GM13976 (cell line): ENCODE measurements around the gene TOMM40L.

ENCODE experiments used
- DNase-seq: peaks from one replicate; pipeline ENCODE4 v3.0.0; 2012; ENCODE audit warnings: low spot score
- in situ Hi-C: fragments of 300-500 bp; cut with MboI; formaldehyde crosslinking; loops from one replicate; pipeline ENCODE4 v1.12.0; 2022; ENCODE audit warnings: low sequenced_read_pairs, mixed read lengths, inconsistent platforms; ENCODE audit not compliant: unreplicated experiment
- TF ChIP-seq, protein P1 (sequence below): IDR thresholded peaks from 2 replicates; pipeline ENCODE4 v1.5.1; 2012; ENCODE audit warnings: borderline replicate concordance, mild to moderate bottlenecking; ENCODE audit not compliant: insufficient read depth; ENCODE audit errors: extremely low read depth, missing control alignments, control extremely low read depth

The TOMM40L gene

GRCh38 chr1:161196521-161197451 lies 29.1 kb upstream of the TOMM40L start:
- TF ChIP-seq, protein P1, sequence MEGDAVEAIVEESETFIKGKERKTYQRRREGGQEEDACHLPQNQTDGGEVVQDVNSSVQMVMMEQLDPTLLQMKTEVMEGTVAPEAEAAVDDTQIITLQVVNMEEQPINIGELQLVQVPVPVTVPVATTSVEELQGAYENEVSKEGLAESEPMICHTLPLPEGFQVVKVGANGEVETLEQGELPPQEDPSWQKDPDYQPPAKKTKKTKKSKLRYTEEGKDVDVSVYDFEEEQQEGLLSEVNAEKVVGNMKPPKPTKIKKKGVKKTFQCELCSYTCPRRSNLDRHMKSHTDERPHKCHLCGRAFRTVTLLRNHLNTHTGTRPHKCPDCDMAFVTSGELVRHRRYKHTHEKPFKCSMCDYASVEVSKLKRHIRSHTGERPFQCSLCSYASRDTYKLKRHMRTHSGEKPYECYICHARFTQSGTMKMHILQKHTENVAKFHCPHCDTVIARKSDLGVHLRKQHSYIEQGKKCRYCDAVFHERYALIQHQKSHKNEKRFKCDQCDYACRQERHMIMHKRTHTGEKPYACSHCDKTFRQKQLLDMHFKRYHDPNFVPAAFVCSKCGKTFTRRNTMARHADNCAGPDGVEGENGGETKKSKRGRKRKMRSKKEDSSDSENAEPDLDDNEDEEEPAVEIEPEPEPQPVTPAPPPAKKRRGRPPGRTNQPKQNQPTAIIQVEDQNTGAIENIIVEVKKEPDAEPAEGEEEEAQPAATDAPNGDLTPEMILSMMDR, result no peak
- DNase-seq, result no peak
- in situ Hi-C loops, result no loop called here

- in situ Hi-C loops, result no loop called here
- TF ChIP-seq, protein P1, result no peak
- DNase-seq, result no peak
These were observed 28.2 kb upstream of the TOMM40L start for GRCh38 chr1:161197560-161198193.

- DNase-seq, result no peak
- in situ Hi-C loops, result no loop called here
- TF ChIP-seq, protein P1, result no peak
These were observed 27.5 kb upstream of the TOMM40L start for GRCh38 chr1:161198194-161198896.

- in situ Hi-C loops, result no loop called here
- DNase-seq, result no peak
- TF ChIP-seq, protein P1, result no peak
These were observed 26.9 kb upstream of the TOMM40L start, which contains the start of gene ADAMTS4 for GRCh38 chr1:161198897-161199431. TSS of gene ADAMTS4 (minus strand) at chr1:161199054. CDS start at chr1:161198627, 427 bp downstream.

DNA sequence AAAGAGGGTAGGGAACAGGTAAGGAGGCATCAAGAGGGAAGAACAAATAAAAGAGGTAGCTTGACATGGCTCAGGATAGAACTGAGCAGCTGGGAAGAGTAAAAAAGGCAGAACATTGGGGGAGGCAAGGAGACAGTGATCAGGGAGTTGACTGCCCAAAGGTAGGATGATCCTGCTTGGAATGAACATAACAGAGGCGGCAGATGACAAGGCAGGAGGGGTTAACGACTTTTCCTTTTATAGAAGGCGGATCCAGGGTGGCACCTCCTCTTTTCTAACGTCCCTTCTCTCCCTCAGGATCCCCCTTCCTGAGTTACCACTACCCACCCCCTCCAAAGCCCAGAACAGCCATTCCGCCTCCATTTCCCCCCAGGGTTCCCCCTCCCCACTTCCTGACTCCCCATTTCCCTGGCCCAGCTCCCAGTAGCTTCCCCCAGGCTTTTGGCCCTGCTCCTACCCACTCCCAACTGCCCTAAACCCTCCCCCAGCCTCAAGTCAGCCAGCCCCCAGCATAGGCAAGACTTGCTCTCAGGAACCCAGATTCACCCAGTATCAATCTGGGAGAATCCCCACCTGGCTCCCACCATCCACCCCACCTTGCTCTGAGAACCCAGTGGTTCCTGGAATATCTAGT lies 26.2 kb upstream of the TOMM40L start:
- DNase-seq, result no peak
- TF ChIP-seq, protein P1, result no peak
- in situ Hi-C loops, result no loop called here
